HepG2 (cell line): Measurements from ENCODE around the gene GCN1. TPM values are rescaled to one million over a fixed set of nuclear protein-coding genes. Genes with fewer than 3 reads are reported as not detected.

Experiments used
- CBX5 ChIP-seq: sonication (generic); formaldehyde crosslinking; IDR thresholded peaks from 2 replicates; pipeline ENCODE4 v1.4.0; 2020; ENCODE audit warnings: missing genetic modification reagents, borderline replicate concordance
- ELF1 ChIP-seq: sonication (generic); formaldehyde crosslinking; IDR thresholded peaks from 2 replicates; pipeline ENCODE4 v1.4.0; 2020; ENCODE audit warnings: missing genetic modification reagents
- EZH2 ChIP-seq: conservative IDR thresholded peaks from 2 replicates; pipeline ENCODE4 v1.6.1; 2012; ENCODE audit warnings: mild to moderate bottlenecking, low read depth, low read length, moderate library complexity
- HNF4G ChIP-seq, 2 experiments: sonication (generic) in 1 of 2; formaldehyde crosslinking in 1 of 2; IDR thresholded peaks; 2 replicates each; pipeline versions ENCODE4 v1.4.0 to v1.6.1; 2011 to 2020; ENCODE audit warnings: borderline replicate concordance in 2 of 2, low read depth in 2 of 2, mild to moderate bottlenecking in 2 of 2, low read length in 1 of 2, missing genetic modification reagents in 1 of 2, moderate library complexity in 1 of 2
- IRF2 ChIP-seq: IDR thresholded peaks from 2 replicates; pipeline ENCODE4 v1.6.1; 2018; ENCODE audit warnings: missing genetic modification reagents, missing compliant biosample characterization
- MATR3 ChIP-seq: sonication (generic); formaldehyde crosslinking; IDR thresholded peaks from 2 replicates; pipeline ENCODE4 v1.4.0; 2020; ENCODE audit warnings: missing genetic modification reagents
- MYC ChIP-seq: sonication (generic); formaldehyde crosslinking; IDR thresholded peaks from 2 replicates; pipeline ENCODE4 v1.9.0; 2021; ENCODE audit warnings: missing genetic modification reagents, borderline replicate concordance
- NCOA2 ChIP-seq: sonication (generic); formaldehyde crosslinking; IDR thresholded peaks from 2 replicates; pipeline ENCODE4 v1.8.0; 2022; ENCODE audit warnings: inconsistent platforms
- NFRKB ChIP-seq: fragments of 450-650 bp; IDR thresholded peaks from 2 replicates; pipeline ENCODE4 v1.6.1; 2017
- SMARCE1 ChIP-seq: fragments of 450-650 bp; IDR thresholded peaks from 2 replicates; pipeline ENCODE4 v1.6.1; 2017; ENCODE audit warnings: borderline replicate concordance
- TFE3 ChIP-seq: IDR thresholded peaks from 2 replicates; pipeline ENCODE4 v1.6.1; 2016
- ZNF275 ChIP-seq: sonication (generic); formaldehyde crosslinking; IDR thresholded peaks from 2 replicates; pipeline ENCODE4 v1.8.0; 2022; ENCODE audit warnings: missing genetic modification reagents, mild to moderate bottlenecking, inconsistent platforms, borderline replicate concordance
- ZNF460 ChIP-seq: sonication (generic); formaldehyde crosslinking; IDR thresholded peaks from 2 replicates; pipeline ENCODE4 v1.5.1; 2020; ENCODE audit warnings: missing genetic modification reagents, mild to moderate bottlenecking, borderline replicate concordance
- ZNF513 ChIP-seq: sonication (generic); formaldehyde crosslinking; conservative IDR thresholded peaks from 2 replicates; pipeline ENCODE4 v1.5.0; 2020; ENCODE audit warnings: missing genetic modification reagents
- ZNF550 ChIP-seq: sonication (generic); formaldehyde crosslinking; IDR thresholded peaks from 2 replicates; pipeline ENCODE4 v1.4.0; 2020; ENCODE audit warnings: mild to moderate bottlenecking, missing genetic modification reagents, borderline replicate concordance
- ZNF564 ChIP-seq: sonication (generic); formaldehyde crosslinking; IDR thresholded peaks from 2 replicates; pipeline ENCODE4 v1.8.1; 2023; ENCODE audit warnings: mild to moderate bottlenecking, missing genetic modification reagents
- ZNF800 ChIP-seq: sonication (generic); formaldehyde crosslinking; IDR thresholded peaks from 2 replicates; pipeline ENCODE4 v1.4.0; 2020; ENCODE audit warnings: missing genetic modification reagents
- ZNF839 ChIP-seq: sonication (generic); formaldehyde crosslinking; IDR thresholded peaks from 2 replicates; pipeline ENCODE4 v1.4.0; 2020; ENCODE audit warnings: missing genetic modification reagents, mild to moderate bottlenecking, borderline replicate concordance
- ZSCAN25 ChIP-seq: sonication (generic); formaldehyde crosslinking; IDR thresholded peaks from 2 replicates; pipeline ENCODE4 v1.8.0; 2022; ENCODE audit warnings: mild to moderate bottlenecking, missing genetic modification reagents
- polyA plus RNA-seq, 8 experiments: library from polyadenylated mRNA; depleted of rRNA in 3 of 8; stranded (reverse) in 7 of 8; unstranded in 1 of 8; fragments of >200 nt; fragmentation: Illumina TruSeq in 4 of 8; extraction: Trizol in 4 of 8; gene quantifications; 2 replicates each; pipeline versions ENCODE4 v1.2.1 to v1.2.3, GENCODE V29; 2011 to 2016; ENCODE audit warnings: low read depth in 4 of 8, missing spikeins in 1 of 8, mixed read lengths in 1 of 8; ENCODE audit not compliant: insufficient read depth in 1 of 8
- total RNA-seq, 5 experiments: library from RNA; depleted of rRNA; stranded (reverse); fragments of >200 nt; fragmentation: Illumina TruSeq; extraction: Trizol; gene quantifications; 2 replicates each; pipeline ENCODE4 v1.2.3, GENCODE V29; 2016; ENCODE audit warnings: low read depth in 1 of 5

Gene GCN1
- total and polyA plus RNA-seq, 2 of the 13 experiments (the other 11 are each of a cell fraction or from before 2014, with no cell fraction given): 58.2 to 83.0 TPM

GRCh38 chr12:120194534-120195395, at the start of gene GCN1 (continued):
- TF ChIP-seq ZNF800 (CRISPR knock-in tag): 0 out of 2 replicates have a peak, but pooled peaks have one; percentile 3
- TF ChIP-seq SMARCE1: no peak
- no peak; the same call in 1 of the 2 replicates for TF ChIP-seq HNF4G (IDR thresholded peaks at IDR 0.05; ENCODE audit: borderline replicate concordance, low read depth, low read length)
- 0 out of 2 replicates have a peak, but pooled peaks have one; percentile 64 for TF ChIP-seq HNF4G (CRISPR knock-in tag; IDR thresholded peaks at IDR 0.05; ENCODE audit: borderline replicate concordance, low read depth)
- peak; percentile 64 for TF ChIP-seq ELF1 (CRISPR knock-in tag)
- peak; percentile 6; the same call in 1 of the 2 replicates for TF ChIP-seq CBX5
- TF ChIP-seq NCOA2 (CRISPR knock-in tag): no peak; the same call in 1 of the 2 replicates
- TF ChIP-seq ZSCAN25 (CRISPR knock-in tag): peak; percentile 70; the same call in 1 of the 2 replicates
- TF ChIP-seq EZH2: no peak
- peak; percentile 81; the same call in 1 of the 2 replicates for TF ChIP-seq ZNF564
- peak; percentile 40; the same call in 1 of the 2 replicates for TF ChIP-seq TFE3 (CRISPR knock-in tag)
- TF ChIP-seq MYC (CRISPR knock-in tag): peak; percentile 100
- TF ChIP-seq NFRKB: no peak
- TF ChIP-seq ZNF839 (CRISPR knock-in tag): peak; percentile 94; the same call in 1 of the 2 replicates
- peak; percentile 59; the same call in 1 of the 2 replicates for TF ChIP-seq ZNF275 (CRISPR knock-in tag)
- peak; percentile 86 for TF ChIP-seq IRF2 (CRISPR knock-in tag)
- TF ChIP-seq ZNF513 (CRISPR knock-in tag): no peak
- TF ChIP-seq ZNF460 (CRISPR knock-in tag): no peak
- no peak for TF ChIP-seq ZNF550 (CRISPR knock-in tag)
- no peak for TF ChIP-seq MATR3 (CRISPR knock-in tag)
